CD14-positive monocyte (primary cell): ENCODE results near the gene UQCC2. TPM values are rescaled to one million over a fixed set of nuclear protein-coding genes. Genes with fewer than 3 reads are reported as not detected.

Source experiments
- DNase-seq, 3 donors: peaks; one replicate each; pipeline ENCODE4 v3.0.0-alpha.2; 2011 to 2022
- H2AFZ ChIP-seq: 2 replicates; pipeline ENCODE4 v1.6.0; 2012; ENCODE audit warnings: mild to moderate bottlenecking, low read depth, low read length, inconsistent platforms; ENCODE audit not compliant: insufficient read depth, poor library complexity, severe bottlenecking
- H3K27ac ChIP-seq, 2 donors: 1 replicate in 1 of 2; 2 replicates in 1 of 2; pipeline ENCODE4 v1.5.1; 2012 to 2013; ENCODE audit warnings: low read length in 2 of 2, control low read depth in 1 of 2, inconsistent platforms in 1 of 2, low read depth in 1 of 2, mild to moderate bottlenecking in 1 of 2
- H3K27me3 ChIP-seq, 2 donors: one replicate each; pipeline versions ENCODE4 v1.6.0 to v1.6.1; 2011 to 2013; ENCODE audit warnings: low read length in 2 of 2; ENCODE audit not compliant: control insufficient read depth in 2 of 2, insufficient read depth in 2 of 2
- H3K36me3 ChIP-seq, 2 donors: replicated peaks in 1 of 2; 1 replicate in 1 of 2; 2 replicates in 1 of 2; pipeline versions ENCODE4 v1.5.1 to v1.6.1; 2012 to 2013; ENCODE audit warnings: low read length in 2 of 2, control low read depth in 1 of 2, inconsistent platforms in 1 of 2, mild to moderate bottlenecking in 1 of 2; ENCODE audit not compliant: insufficient read depth in 2 of 2, control insufficient read depth in 1 of 2
- H3K4me1 ChIP-seq, 2 donors: 1 replicate in 1 of 2; 2 replicates in 1 of 2; pipeline versions ENCODE4 v1.5.1 to v1.6.1; 2012 to 2013; ENCODE audit warnings: low read length in 2 of 2, control low read depth in 1 of 2, inconsistent platforms in 1 of 2, mild to moderate bottlenecking in 1 of 2, moderate library complexity in 1 of 2; ENCODE audit not compliant: insufficient read depth in 2 of 2, control insufficient read depth in 1 of 2
- H3K4me2 ChIP-seq: replicated peaks from 2 replicates; pipeline ENCODE3; 2012; ENCODE audit warnings: low read length, moderate library complexity, mild to moderate bottlenecking; ENCODE audit not compliant: poor library complexity, severe bottlenecking; ENCODE audit errors: extremely low read depth
- H3K4me3 ChIP-seq, 3 experiments: fragments of 200-600 bp in 1 of 3; sonication (generic) in 1 of 3; replicated peaks in 1 of 3; 1 replicate in 2 of 3; 2 replicates in 1 of 3; pipeline ENCODE4 v1.5.1; 2011 to 2013; ENCODE audit warnings: low read length in 3 of 3, mild to moderate bottlenecking in 3 of 3, control low read depth in 2 of 3, low read depth in 2 of 3, inconsistent platforms in 1 of 3, moderate library complexity in 1 of 3
- H3K79me2 ChIP-seq: 2 replicates; pipeline ENCODE4 v1.6.0; 2012; ENCODE audit warnings: mild to moderate bottlenecking, control low read depth, inconsistent platforms, low read length, moderate library complexity; ENCODE audit not compliant: insufficient read depth
- H3K9ac ChIP-seq: 2 replicates; pipeline ENCODE4 v1.6.0; 2017; ENCODE audit warnings: low read length, mild to moderate bottlenecking; ENCODE audit not compliant: insufficient read depth, poor library complexity, severe bottlenecking
- H3K9me3 ChIP-seq, 2 donors: replicated peaks in 1 of 2; 1 replicate in 1 of 2; 2 replicates in 1 of 2; pipeline versions ENCODE4 v1.5.1 to v1.6.1; 2012 to 2013; ENCODE audit warnings: low read length in 2 of 2, control low read depth in 1 of 2; ENCODE audit not compliant: control insufficient read depth in 1 of 2, insufficient read depth in 1 of 2
- H4K20me1 ChIP-seq: 2 replicates; pipeline ENCODE4 v1.6.0; 2012; ENCODE audit warnings: mild to moderate bottlenecking, low read length, control low read depth, moderate library complexity; ENCODE audit not compliant: insufficient read depth
- H3K27ac Mint-ChIP-seq, 7 donors: one replicate each; pipeline ENCODE4 v1.8.0; 2020; ENCODE audit warnings: mild to moderate bottlenecking in 7 of 7, mixed read lengths in 7 of 7, moderate library complexity in 6 of 7, inconsistent platforms in 2 of 7
- H3K27me3 Mint-ChIP-seq, 3 donors: one replicate each; pipeline ENCODE4 v1.8.0; 2021 to 2022; ENCODE audit warnings: low read depth in 3 of 3, mild to moderate bottlenecking in 3 of 3, mixed read lengths in 3 of 3, moderate library complexity in 3 of 3, inconsistent platforms in 1 of 3
- H3K36me3 Mint-ChIP-seq, 2 donors: one replicate each; pipeline ENCODE4 v1.8.0; 2020; ENCODE audit warnings: mixed read lengths in 2 of 2, inconsistent platforms in 1 of 2, mild to moderate bottlenecking in 1 of 2
- H3K4me1 Mint-ChIP-seq: one replicate; pipeline ENCODE4 v1.8.0; 2020; ENCODE audit warnings: mild to moderate bottlenecking, mixed read lengths
- H3K4me3 Mint-ChIP-seq, 2 donors: one replicate each; pipeline ENCODE4 v1.8.0; 2020; ENCODE audit warnings: mild to moderate bottlenecking in 2 of 2, mixed read lengths in 2 of 2, moderate library complexity in 1 of 2
- H3K9me3 Mint-ChIP-seq, 7 donors: one replicate each; pipeline ENCODE4 v1.8.0; 2020 to 2022; ENCODE audit warnings: mixed read lengths in 7 of 7, mild to moderate bottlenecking in 6 of 7, moderate library complexity in 6 of 7, inconsistent platforms in 2 of 7
- WGBS: methylation state at CpG from one replicate; pipeline ENCODE4 v1.1.5; 2013; ENCODE audit warnings: missing lambda C conversion rate; ENCODE audit not compliant: insufficient coverage; 5-methylcytosine and 5-hydroxymethylcytosine counted together
- intact Hi-C, 2 donors: fragments of 100-400 bp; cut with micrococcal nuclease; formaldehyde crosslinking; loops; one replicate each; pipeline versions ENCODE4 v1.15.0 to v1.15.1; 2023
- polyA plus RNA-seq, 3 donors: library from polyadenylated mRNA; depleted of rRNA in 1 of 3; unstranded in 2 of 3; stranded (reverse) in 1 of 3; fragments of 300-500 nt in 2 of 3; fragments of >200 nt in 1 of 3; fragmentation: Illumina TruSeq in 2 of 3; gene quantifications; 1 replicate in 2 of 3; 2 replicates in 1 of 3; pipeline ENCODE4 v1.2.3, GENCODE V29; 2012 to 2021
- TF ChIP-seq, protein P1 (sequence below): fragments of 200-600 bp; IDR thresholded peaks from one replicate; pipeline ENCODE4 v1.8.0; 2022; ENCODE audit warnings: antibody characterized with exemption, mild to moderate bottlenecking

UQCC2 gene
- polyA plus RNA-seq, 3 donors = 10.3 to 39.3 (median 37.2) TPM

DNA sequence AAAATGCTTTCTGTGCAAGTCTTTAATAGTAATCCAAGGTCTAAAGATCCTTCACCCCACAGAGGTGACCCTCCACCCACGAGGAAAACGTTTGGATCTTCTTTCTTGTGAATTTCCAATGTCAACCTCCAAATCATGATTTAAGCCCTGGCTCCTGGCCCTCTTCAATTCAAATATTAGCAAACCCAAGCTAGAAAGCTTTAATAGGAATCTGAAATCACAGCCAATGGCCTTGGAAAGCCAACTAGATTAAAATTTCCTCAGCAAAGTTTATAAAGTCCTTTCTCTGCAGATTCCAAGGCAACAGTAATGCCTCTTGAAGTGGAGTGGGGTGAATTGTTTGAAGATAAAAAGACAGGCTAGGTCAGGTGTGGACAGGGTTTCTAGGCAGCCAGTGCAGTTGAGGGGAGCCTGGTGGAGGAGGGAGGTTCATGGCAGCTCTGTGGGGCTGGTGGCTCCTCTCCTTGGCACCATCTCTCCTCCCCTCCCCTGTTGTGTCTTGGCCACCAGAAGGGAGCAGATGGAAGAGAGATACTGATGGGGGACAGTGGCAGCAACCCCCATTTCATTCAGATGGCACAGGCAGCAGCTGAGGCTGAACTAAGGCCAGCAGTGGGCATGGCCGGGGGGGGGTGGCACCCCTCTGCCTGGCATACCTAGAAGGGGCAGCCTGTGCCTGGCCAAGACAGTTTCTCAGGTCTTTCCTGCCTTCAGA is 12.0 kb upstream of the UQCC2 start:
- whole genome bisulfite sequencing = 93% methylated on average over 3 of the region's 3 CpGs
- no peaks in the 10 kb centered on the region for H3K4me1 Mint-ChIP-seq
- H3K9me3 ChIP-seq = no peaks in the 10 kb centered on the region
- H3K27me3 Mint-ChIP-seq = peaks cover 10 to 23% (median 20%) of the 10 kb centered on the region in 3 donors
- no peak overlapping the region for H3K4me2 ChIP-seq
- no peak overlapping the region for H3K27ac ChIP-seq
- H3K4me3 Mint-ChIP-seq = no peak overlapping the region
- peaks cover 0 to 6% of the 10 kb centered on the region in 2 donors for H3K27me3 ChIP-seq
- H3K9me3 Mint-ChIP-seq = peaks cover 0 to 2% (median 0%) of the 10 kb centered on the region in 7 donors
- no peak overlapping the region for H3K27ac Mint-ChIP-seq
- DNase-seq = no peak
- no peak overlapping the region for H2AFZ ChIP-seq
- intact Hi-C loops = no loop called here
- H3K4me1 ChIP-seq = no peaks in the 10 kb centered on the region
- no peaks in the 10 kb centered on the region for H3K36me3 ChIP-seq
- TF ChIP-seq, protein P1, sequence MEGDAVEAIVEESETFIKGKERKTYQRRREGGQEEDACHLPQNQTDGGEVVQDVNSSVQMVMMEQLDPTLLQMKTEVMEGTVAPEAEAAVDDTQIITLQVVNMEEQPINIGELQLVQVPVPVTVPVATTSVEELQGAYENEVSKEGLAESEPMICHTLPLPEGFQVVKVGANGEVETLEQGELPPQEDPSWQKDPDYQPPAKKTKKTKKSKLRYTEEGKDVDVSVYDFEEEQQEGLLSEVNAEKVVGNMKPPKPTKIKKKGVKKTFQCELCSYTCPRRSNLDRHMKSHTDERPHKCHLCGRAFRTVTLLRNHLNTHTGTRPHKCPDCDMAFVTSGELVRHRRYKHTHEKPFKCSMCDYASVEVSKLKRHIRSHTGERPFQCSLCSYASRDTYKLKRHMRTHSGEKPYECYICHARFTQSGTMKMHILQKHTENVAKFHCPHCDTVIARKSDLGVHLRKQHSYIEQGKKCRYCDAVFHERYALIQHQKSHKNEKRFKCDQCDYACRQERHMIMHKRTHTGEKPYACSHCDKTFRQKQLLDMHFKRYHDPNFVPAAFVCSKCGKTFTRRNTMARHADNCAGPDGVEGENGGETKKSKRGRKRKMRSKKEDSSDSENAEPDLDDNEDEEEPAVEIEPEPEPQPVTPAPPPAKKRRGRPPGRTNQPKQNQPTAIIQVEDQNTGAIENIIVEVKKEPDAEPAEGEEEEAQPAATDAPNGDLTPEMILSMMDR = no peak
- no peaks in the 10 kb centered on the region for H4K20me1 ChIP-seq
- H3K9ac ChIP-seq = no peak overlapping the region
- H3K79me2 ChIP-seq = no peaks in the 10 kb centered on the region
- H3K4me3 ChIP-seq = no peak overlapping the region
- H3K36me3 Mint-ChIP-seq = no peaks in the 10 kb centered on the region

DNA sequence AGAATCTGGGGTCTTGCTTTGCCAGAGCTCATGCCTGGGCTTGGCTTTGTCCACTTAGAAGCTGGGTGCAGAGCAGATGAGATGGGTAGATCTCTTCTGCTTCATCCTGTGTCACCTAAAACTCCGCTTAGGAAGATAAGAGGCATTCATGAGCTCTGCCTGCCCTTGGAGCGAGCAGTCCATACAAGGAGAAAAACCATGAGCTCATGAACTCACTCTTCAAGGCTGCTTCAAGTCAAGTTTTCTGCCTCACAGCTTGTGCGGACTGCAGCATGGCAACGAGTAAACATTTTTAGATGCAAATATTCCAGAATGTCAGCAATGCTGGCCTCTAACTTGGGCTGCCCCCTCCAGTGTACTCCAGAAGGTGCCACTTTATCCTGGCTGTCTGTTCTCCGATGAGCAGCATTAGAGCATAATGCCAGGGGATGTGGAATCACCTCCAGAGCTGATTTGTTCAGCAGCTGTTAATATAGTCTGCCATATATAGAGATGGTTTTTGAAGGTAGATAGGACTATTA is 10.7 kb upstream of the UQCC2 start:
- Histone ChIP-seq H2AFZ (no peak overlapping the region), H3K9me3 (no peaks in the 10 kb centered on the region), H3K9ac (no peak overlapping the region), H3K27me3 (peaks cover 0 to 6% of the 10 kb centered on the region in 2 donors), H3K4me1 (no peaks in the 10 kb centered on the region), H3K4me3 (no peak overlapping the region), H4K20me1 (no peaks in the 10 kb centered on the region), H3K79me2 (no peaks in the 10 kb centered on the region), H3K27ac (no peak overlapping the region), H3K36me3 (no peaks in the 10 kb centered on the region), H3K4me2 (no peak overlapping the region)
- no peak overlapping the region for H3K4me3 Mint-ChIP-seq
- H3K27ac Mint-ChIP-seq = no peak overlapping the region
- no peak for DNase-seq
- 98% methylated on average over 4 of the region's 5 CpGs for WGBS
- H3K4me1 Mint-ChIP-seq = no peaks in the 10 kb centered on the region
- TF ChIP-seq, protein P1 = no peak
- intact Hi-C loops = no loop called here
- H3K36me3 Mint-ChIP-seq = no peaks in the 10 kb centered on the region
- peaks cover 8 to 22% (median 20%) of the 10 kb centered on the region in 3 donors for H3K27me3 Mint-ChIP-seq
- H3K9me3 Mint-ChIP-seq = peaks cover 0 to 2% (median 0%) of the 10 kb centered on the region in 7 donors
